HG03439 (cell line): ENCODE data around the gene LMAN2L.

Source experiments
- ATAC-seq: cut with Tn5 transposase; IDR thresholded peaks from one replicate; pipeline ENCODE4 v1.9.1; 2021; ENCODE audit warnings: mild to moderate bottlenecking, moderate library complexity; ENCODE audit not compliant: unreplicated experiment

Gene LMAN2L

DNA sequence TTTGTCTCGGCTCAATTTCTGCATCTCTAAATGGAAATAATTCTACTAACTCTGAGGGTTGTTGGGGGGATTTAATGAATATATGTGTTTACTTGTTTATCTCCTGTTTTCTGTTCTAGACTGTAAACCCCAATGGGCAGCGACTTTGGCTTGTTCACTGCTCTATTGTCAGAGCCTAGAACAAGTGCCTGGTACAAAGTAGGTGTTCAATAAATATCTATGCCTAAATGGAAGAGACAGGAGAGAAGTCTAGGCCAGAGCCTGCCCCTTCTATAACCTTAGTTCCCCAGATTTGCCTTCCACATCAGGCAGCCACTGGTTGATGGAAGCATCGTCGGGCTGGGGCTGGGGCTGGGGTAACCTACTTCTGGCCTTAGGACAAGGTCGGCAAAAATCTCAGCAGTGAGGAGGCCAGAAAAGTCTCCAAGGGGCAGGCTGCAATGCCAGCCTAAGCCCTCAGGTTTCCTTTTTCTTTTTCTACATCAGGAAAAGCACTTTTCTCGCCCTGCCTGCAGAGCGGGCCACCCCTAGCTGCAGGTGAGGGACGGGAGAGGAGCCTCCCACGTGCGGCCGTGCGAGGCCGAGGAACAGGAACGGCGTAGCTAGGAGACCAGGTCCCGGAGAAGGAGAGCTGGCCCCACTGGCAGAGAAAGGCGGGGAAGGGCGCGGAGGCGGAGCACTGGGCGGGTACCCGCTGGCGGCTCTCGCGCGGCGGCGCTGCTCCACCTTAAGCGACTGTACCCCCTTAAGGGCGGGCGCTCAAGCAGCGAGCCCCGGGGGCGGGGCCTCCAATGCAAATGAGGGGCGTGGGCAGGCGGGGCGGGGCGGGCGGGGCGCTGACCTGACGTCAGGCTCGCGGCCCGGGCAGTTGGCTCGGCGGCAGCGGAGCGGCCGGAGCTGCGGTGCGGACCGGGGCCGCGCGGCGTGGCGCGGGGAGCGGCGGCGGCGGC is 20.4 kb upstream of the LMAN2L start, which contains the start of gene CNNM4:
CNNM4 (plus strand) TSS at position 867 of the 950 bp plus-strand sequence. CDS start 98 bp downstream, outside the sequence.
- peak; percentile 82 for ATAC-seq

DNA sequence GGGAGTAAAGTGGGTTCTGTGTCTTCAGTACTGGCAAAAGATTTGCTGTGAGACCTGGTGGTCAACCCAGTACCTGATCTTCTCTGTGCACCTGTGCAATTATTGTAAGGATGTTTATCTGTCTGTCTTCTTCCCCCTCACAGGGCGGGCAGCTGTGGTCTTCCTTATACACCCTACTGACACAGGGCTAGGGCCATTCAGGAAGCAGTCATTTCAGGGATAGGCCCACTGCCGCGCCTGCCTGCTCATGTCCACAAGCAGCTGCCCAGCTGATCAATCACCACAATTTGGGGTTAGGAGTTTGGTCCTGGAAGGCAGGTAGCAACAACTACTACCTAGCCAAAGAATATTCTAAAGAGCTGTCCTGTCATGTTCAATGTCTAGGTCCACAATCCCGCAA is 19.7 kb upstream of the LMAN2L start:
- ATAC-seq: no peak

DNA sequence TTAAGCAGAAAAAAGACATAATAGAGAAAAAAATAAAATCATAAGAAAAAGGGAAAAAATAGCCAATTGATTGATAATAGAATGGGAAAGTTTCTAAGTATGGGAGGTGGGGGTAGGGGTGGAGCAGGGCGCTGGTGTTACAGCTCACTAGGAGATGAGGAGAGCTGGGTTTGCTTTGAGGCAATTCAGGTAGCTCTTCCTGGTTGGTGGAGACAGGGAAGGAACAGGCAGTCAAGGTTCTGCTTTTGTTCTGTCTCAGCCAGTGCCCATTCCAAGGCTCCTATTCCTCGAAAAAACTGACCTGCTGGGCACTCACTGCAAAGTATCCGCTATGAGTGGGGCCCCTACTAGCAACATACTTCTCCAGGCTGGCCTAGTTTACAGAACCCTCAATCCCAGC is 19.1 kb upstream of the LMAN2L start:
- ATAC-seq: no peak

DNA sequence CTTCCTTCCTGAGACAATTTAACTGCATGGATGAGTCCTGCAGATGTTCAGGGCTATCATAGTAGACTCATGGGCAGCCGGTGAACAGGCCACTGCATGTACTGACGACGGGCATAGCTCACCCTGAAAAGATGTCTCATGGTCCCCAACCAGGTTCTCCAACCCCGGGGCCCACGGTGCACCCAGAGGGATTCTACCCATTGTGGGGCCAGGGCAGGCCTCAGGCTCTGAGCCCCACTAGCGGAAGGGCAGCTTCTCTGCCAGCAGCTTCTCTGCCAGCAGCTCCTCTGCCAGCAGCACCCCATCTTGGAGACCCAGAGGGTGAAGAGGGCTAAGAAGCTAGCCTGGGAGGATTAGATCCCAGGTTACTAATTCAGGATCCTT is 17.6 kb upstream of the LMAN2L start:
- no peak for ATAC-seq

DNA sequence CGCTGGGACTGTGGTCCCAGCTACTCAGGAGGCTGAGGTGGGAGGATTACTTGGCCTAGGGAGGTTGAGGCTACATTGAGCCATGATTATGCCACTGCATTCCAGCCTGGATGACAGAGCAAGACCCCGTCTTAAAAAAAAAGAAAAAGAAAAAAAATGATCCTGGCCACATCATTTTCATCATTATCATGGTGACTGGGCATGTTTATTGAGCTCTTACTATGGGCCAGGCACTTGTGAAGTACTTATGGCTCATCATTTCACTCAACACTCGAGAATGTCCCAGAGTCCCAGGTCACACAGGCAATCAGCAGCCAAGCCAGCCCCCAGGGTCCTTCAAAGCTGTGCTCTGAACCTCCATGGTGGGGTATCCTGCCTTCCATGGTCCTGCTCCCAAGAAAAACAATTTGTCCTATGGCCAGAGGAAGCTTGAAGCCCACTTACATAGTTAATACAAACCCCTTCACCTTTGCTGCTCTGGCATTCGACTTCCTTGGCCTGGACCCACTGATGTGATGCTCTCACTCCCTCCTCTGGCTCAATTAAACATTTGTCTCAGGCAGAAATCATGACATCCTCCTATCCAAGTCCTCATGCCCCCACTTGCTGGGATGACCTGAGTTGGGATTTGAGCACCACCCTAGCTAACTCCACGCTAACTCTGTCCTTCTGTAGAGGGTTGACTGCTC is 17.1 kb upstream of the LMAN2L start:
- no peak for ATAC-seq

DNA sequence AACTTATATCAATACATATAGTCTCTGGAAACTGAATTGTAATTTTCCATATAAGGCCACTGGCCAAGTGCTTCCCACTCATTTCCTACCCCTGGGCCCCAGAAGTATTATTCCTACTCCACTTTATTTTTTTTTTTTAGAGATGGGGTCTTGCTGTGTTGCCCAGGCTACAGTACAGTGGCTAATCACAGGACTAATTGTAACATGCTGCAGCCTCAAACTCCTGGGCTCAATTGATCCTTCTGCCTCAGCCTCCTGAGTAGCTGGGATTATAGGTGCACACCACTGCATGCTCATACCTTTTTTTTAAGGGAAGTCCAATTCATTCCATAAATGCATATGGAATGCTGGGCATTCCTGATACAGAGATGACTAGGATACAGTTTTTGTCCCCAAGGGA is 14.5 kb upstream of the LMAN2L start:
- no peak for ATAC-seq

DNA sequence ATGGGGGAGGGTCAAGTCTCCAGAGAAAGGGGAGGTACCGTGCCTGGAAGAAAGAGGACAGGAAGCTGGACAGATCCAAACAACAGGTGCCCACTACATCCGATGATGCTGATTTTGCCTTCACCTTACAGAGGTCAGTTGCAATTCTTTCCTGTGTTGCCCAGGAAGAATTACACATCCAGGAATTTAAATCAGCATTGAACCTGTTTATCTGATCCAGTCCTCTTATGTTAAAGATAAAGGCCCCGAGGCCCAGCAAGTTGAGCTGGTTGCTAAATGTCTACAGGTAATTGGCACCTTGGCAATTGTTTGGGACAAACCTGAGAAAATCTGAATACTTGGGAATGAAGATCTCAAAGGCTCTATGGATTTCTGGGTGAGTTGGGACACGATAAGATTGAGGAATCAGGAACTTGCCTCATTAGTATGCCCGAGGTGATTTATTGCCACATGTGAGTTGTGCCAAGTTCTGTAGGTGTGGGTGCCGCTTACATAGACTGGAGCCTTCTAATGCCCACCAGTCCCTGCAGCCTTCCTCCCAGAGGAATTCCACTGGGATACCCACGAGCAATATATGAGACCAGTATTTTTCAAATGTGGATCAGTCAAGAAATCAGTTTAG is 13.9 kb upstream of the LMAN2L start:
- ATAC-seq: no peak

DNA sequence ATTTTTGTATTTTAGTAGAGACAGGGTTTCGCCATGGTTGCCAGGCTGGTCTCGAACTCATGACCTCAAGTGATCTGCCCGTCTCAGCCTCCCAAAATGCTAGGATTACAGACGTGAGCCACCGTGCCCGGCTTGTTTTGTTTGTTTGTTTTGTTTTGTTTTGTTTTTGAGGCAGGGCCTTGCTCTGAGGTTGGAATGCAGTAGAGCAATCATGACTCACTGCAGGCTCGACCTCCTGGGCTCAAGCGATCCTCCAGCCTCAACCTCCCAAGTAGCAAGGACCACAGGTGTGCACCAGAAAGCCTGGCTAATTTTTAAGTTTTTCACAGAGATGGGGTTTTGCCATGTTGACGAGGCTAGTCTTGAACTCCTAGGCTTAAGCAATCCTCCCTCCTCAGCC is 11.9 kb upstream of the LMAN2L start:
- ATAC-seq: no peak

DNA sequence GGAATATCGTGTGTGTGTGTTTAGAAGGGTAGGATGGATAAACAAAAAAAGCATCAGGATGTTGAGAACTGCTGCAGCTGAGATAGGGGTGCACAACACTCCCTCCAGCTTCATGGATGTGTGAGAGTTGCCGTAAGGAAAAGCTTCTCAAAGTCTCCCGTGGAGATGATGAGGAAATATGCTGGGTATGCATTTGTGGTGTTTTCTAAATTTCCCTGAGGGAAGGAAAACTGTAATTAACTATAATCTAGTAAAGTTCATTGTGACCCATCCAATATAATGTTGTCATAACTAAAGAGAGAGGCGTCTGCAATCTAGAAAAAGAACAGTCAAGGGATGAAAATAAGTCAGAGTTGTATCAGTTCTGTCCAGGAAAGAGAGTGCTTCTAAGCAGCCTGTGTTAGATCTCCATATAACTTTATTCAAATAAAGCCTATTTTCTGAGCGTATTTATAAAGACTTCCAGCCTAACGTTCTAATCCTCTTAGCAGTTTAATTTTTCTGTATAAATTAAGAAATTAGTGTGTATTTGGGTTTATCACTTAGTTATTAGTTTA is 7.3 kb upstream of the LMAN2L start:
- ATAC-seq: no peak

DNA sequence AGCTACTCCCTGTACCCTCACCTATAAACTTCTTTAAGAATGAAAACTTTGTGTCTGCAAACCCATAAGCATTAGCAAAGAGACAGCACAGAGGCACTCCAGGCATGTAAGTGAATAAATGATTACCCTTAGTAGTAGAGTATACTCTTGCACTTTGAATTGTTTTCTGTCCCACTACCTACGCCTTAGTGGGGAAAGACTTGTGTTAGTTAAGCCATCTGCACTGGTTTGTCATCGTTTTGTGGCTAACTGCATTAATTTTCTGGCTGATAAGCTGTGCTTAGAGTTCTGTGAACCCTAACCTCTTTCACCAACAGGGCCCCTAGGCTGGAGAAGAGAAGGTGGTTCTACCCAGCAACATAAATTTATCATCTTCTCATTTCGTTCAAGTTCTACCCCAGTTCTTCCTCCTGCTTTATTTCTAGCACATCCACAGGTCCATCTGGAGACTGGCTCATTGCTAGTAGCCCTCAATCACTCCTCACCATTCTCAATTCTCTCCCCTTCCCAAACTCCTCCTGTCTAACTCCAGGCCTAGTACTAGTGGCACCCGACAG is 710 bp downstream of the LMAN2L start:
- no peak for ATAC-seq

DNA sequence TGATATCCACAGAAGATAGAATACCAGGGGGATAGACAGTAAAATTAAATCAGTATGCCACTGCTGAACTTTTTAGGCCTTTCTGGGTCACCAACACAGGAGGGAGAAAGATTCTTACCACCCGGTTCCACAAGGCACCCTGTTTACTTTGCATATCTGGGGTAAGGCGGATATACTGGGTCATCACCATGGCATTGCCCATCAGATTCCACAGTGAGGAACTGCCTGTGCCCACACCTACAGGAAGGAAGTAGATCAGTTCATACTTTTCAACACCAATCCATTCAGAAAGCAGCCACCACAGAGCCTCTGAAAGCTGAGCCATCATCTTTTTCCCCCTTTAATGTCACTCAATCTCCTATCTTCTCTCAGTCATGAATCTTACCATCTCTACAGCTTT is 2.0 kb downstream of the LMAN2L start:
- ATAC-seq: no peak

DNA sequence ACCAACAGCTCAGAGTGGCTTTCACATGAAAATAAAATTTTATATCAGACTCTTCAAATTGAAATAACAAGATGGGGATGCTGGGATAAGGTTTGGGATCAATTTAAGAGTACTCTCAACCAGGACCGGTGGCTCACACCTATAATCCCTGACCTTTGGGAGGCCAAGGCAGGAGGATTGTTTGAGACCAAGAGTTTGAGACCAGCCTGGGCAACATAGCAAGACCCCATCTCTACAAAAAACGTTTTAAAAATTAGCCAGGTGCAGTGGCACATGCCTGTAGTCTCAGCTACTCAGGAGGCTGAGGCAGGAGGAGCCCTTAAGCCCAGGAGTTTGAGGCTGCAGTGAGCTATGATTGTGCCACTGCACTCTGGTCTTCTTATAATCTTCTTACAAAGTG is 2.6 kb downstream of the LMAN2L start:
- ATAC-seq: no peak

DNA sequence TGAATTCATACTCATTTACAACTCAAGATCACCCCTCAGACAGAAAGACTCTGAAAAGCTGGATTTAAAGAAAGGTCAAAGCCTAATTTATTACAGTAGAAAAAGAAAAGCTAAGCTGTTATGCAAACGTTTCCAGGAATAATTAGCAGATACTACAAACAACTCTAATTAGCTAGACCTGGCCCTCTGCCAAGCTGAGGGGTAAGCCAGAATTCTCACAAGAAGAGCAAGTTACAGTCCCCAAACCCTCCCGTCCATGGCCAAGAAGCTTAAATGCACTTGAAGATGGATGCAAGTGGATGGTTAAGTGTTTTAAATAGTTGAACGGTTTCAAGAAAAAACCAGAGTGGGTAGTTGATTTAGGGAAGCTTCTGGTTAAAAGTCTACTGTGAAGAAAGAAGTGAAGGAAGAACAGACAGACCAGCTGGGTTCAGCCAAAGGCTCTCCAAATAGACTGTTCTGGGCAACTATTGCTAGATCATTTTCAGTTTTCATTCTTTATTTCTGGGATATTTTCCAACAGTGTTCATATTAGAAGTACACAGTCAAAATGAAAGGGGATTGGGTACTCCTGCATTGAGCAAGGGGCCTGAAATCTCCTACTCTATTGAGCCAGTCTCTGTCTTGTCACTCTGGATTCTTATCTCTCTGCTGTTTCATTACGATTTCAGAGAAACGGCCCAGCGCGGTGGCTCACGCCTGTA is 4.8 kb downstream of the LMAN2L start:
- no peak for ATAC-seq

DNA sequence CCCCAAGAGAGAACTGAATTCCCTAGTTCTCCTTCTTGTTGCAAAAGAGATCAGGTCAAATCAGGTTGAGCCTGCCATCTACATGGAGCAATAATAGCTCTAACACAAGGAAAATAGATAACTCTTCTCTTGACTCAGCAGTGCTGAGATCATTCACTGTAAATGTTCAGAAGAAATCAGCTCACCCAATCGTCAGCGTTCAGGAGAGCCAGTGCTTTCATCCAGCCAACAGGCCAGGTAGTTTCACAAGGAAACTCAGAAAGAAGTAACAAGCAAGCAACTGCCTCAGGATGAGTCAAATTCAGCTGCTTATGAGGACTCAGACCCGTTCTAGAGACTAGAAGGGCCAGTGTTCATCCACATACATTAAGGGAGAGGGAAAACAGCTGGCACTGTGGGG is 5.9 kb downstream of the LMAN2L start:
- ATAC-seq: no peak

DNA sequence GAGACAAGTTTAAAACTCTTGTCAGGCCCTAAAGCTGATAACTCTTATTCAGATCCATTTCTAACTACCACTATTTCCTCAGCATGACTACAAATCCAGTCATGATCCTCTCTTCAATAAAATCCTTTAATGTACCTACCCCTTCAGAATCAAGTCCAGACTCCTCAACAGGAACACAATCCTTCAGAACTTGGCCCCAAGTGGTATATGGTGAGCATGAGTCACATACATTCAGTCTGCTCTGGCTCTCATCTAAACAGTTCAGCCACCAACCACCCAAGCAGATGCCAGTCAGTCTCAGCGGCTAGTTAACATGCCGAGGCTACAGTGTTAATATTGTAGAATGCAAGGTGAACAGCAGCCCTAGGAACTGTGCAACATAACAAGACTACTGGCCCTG is 9.7 kb downstream of the LMAN2L start:
- no peak for ATAC-seq

DNA sequence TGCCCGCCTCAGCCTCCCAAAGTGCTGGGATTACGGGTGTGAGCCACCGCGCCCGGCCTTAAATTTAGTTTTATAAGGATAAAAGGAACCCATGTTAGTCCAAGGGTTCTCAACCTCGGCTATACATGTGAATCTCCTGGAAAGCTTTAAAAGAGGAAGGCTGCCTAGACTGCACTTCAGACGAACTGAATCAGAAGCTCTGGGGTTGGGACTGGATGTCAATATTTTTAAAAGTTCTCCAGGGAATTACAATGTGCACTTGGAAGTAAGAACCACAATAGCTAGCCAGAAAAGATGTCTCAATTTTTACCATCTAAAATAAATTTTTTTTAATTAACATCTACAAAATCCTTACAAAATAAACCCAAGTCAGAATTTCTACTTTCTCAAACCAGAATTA is 10.1 kb downstream of the LMAN2L start:
- no peak for ATAC-seq

DNA sequence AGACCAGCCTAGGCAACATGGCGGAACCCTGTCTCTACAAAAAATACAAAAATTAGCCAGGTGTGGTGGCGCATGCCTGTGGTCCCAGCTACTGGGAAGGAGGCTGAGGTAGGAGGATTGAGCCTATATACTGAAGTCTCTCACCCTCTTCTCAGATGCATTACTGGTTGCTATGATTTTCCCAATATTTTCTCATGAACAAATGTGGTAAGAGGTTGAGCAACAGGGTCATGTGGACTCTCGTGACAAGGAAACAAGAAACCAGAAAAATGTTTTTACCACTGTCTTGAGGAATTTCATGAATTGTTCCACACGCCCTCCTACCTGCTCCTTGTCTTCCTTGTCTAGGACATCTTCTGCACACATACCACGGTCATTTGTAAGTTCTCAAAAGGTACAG is 12.4 kb downstream of the LMAN2L start:
- ATAC-seq: no peak

DNA sequence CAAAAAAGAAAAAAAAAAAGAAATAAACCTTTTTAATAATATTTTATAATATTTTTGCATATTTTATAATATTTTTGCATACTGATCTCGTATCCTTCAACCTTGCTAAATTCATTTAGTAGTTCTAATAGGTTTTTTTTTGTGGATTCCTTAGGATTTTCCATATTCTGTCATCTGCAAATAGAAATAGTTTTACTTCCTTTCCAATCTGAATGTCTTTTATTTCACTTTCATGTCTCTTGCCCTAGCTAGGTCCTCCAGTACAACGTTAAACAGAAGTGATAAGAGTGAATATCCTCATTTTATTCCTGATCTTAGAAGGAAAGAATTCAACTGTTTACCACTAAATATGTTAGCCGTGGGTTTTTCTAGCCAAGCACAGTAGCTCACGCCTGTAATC is 13.7 kb downstream of the LMAN2L start:
- ATAC-seq: no peak

DNA sequence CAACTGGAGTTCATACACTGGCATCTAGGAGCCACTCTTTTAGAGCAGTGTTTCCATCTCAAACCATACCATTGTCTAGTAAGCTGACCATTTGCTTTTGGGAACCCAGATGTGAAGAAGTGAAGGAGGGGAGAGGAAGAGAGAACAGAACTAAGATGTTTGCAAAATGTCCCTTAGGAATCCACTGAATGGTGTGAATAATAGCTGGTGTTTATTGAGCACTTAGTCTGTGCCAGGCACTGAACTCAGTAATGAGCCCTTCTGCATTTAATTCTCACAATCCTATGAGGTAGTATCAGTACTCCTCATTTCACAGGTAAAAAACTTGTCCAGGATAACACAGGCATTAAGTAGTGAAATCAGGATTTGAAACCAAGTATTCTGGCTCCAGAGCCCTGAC is 23.5 kb downstream of the LMAN2L start:
- ATAC-seq: no peak

DNA sequence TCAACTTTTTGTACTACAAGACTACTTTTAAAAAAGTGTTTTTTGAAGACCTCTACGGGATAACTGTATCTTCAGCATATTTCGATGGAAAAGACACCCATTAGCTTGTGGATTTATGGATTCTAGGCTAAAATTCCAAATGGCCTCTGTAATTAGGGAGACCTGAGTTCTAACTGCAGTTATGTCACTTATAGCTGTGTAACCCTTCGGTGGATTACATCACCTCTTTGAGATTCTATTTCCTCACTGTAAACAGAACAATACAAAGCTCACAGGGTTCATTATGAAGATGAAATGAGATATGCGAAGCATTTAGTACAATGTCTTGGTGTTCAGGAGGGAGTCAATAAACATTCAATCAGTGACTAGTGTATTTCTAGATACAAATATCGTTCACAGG is 24.2 kb downstream of the LMAN2L start:
- no peak for ATAC-seq

DNA sequence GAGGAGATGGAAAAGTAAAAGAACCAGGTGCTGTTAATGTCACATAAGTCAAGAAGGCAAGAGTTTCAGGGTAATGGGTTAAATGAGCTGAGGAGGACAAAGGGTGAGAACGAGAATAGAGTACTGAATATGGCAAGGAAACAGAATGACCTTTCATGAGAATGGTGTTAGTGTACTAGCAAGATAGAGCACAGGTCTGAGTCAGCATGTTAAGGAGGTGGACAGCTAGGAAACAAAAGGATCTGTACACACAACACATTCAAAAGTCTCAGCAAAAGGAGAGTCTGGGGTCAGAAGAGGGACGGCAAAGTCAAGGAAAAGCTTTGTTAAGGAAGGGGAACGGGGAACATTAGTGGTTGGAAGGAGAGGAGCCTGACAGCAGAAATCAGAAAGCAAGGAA is 28.9 kb downstream of the LMAN2L start:
- ATAC-seq: no peak
